Measurements from ENCODE around the gene GJB4. TPM values are rescaled to one million over a fixed set of nuclear protein-coding genes. Genes with fewer than 3 reads are reported as not detected.

The GJB4 gene
- total RNA-seq, 2 experiments from 2014 or later = not detected

GRCh38 chr1:34750610-34751009, 8.9 kb upstream of the GJB4 start:
- intact Hi-C loops (cut with micrococcal nuclease) = no loop called here
- Mint-ChIP-seq H3K4me3 (no peak overlapping the region), H3K9me3 (no peaks in the 10 kb centered on the region), H3K27me3 (ENCODE audit: low read depth) (no peaks in the 10 kb centered on the region), H3K27ac (no peak overlapping the region), H3K36me3 (ENCODE audit: low read depth) (no peaks in the 10 kb centered on the region), H3K4me1 (ENCODE audit: low read depth) (no peaks in the 10 kb centered on the region)
- CTCF ChIA-PET = interaction anchor here (1.0 kb wide), 1 partner anchor 8 kb away, joined by 6 read pairs; no protein-coding TSS in a partner anchor
- no peak for DNase-seq

GRCh38 chr1:34753163-34753562, 6.4 kb upstream of the GJB4 start:
- CTCF ChIA-PET = interaction anchor here (0.8 to 1.7 kb wide), 3 partner anchors 10 to 1119 kb away, joined by 3 to 10 read pairs (median 3); no protein-coding TSS in a partner anchor
- H3K9me3 Mint-ChIP-seq = no peaks in the 10 kb centered on the region

GRCh38 chr1:34754964-34755637, 4.4 kb upstream of the GJB4 start, which contains the start of gene GJB5:
GJB5 (plus strand) TSS chr1:34755047; CDS start chr1:34757331, 2,284 bp downstream.
- no peak for DNase-seq
- Mint-ChIP-seq H3K36me3 (ENCODE audit: low read depth) (no peaks in the 10 kb centered on the region), H3K4me1 (ENCODE audit: low read depth) (no peaks in the 10 kb centered on the region), H3K27ac (no peak within 1 kb of the TSS), H3K4me3 (no peak within 1 kb of the TSS), H3K9me3 (no peaks in the 10 kb centered on the region), H3K27me3 (ENCODE audit: low read depth) (no peaks in the 10 kb centered on the region)
- intact Hi-C loops (cut with micrococcal nuclease) = no loop called here
- CTCF ChIA-PET = interaction anchor here (0.6 to 1.0 kb wide), 2 partner anchors 12 to 309 kb away, joined by 3 to 5 read pairs; no protein-coding TSS in a partner anchor

More at GRCh38 chr1:34753163-34753562, 6.4 kb upstream of the GJB4 start:
- Mint-ChIP-seq H3K36me3 (ENCODE audit: low read depth) (no peaks in the 10 kb centered on the region), H3K27me3 (ENCODE audit: low read depth) (no peaks in the 10 kb centered on the region), H3K4me3 (no peak overlapping the region), H3K4me1 (ENCODE audit: low read depth) (no peaks in the 10 kb centered on the region), H3K27ac (no peak overlapping the region)
- intact Hi-C loops (cut with micrococcal nuclease) = no loop called here
- DNase-seq = no peak

- intact Hi-C loops (cut with micrococcal nuclease) = no loop called here
- H3K27me3 Mint-ChIP-seq (ENCODE audit: low read depth) = no peaks in the 10 kb centered on the region
- H3K9me3 Mint-ChIP-seq = no peaks in the 10 kb centered on the region
- H3K27ac Mint-ChIP-seq = no peak overlapping the region
- H3K4me3 Mint-ChIP-seq = no peak overlapping the region
- H3K36me3 Mint-ChIP-seq (ENCODE audit: low read depth) = no peaks in the 10 kb centered on the region
- no peaks in the 10 kb centered on the region for H3K4me1 Mint-ChIP-seq (ENCODE audit: low read depth)
- no peak for DNase-seq
- CTCF ChIA-PET = no interaction called here
Observed at GRCh38 chr1:34755961-34756360, 3.6 kb upstream of the GJB4 start.

- no peaks in the 10 kb centered on the region for H3K36me3 Mint-ChIP-seq (ENCODE audit: low read depth)
- no peak for DNase-seq
- H3K9me3 Mint-ChIP-seq = no peaks in the 10 kb centered on the region
- H3K27ac Mint-ChIP-seq = no peak overlapping the region
- H3K4me3 Mint-ChIP-seq = no peak overlapping the region
- H3K4me1 Mint-ChIP-seq (ENCODE audit: low read depth) = no peaks in the 10 kb centered on the region
- intact Hi-C loops (cut with micrococcal nuclease) = no loop called here
- CTCF ChIA-PET = no interaction called here
- H3K27me3 Mint-ChIP-seq (ENCODE audit: low read depth) = no peaks in the 10 kb centered on the region
Observed at GRCh38 chr1:34757386-34757785, 2.2 kb upstream of the GJB4 start.

- Mint-ChIP-seq H3K4me3 (no peak overlapping the region), H3K9me3 (no peaks in the 10 kb centered on the region), H3K27me3 (ENCODE audit: low read depth) (peaks cover 2% of the 10 kb centered on the region), H3K4me1 (ENCODE audit: low read depth) (no peaks in the 10 kb centered on the region), H3K36me3 (ENCODE audit: low read depth) (no peaks in the 10 kb centered on the region), H3K27ac (no peak overlapping the region)
- no peak for DNase-seq
- intact Hi-C loops (cut with micrococcal nuclease) = no loop called here
- CTCF ChIA-PET = no interaction called here
Observed at GRCh38 chr1:34758751-34759150, 789 bp upstream of the GJB4 start.

GRCh38 chr1:34761176-34761761, 1.7 kb downstream of the GJB4 start:
- intact Hi-C loops (cut with micrococcal nuclease) = no loop called here
- no peaks in the 10 kb centered on the region for H3K9me3 Mint-ChIP-seq
- DNase-seq = no peak
- H3K4me3 Mint-ChIP-seq = no peak overlapping the region
- no peaks in the 10 kb centered on the region for H3K4me1 Mint-ChIP-seq (ENCODE audit: low read depth)
- H3K27ac Mint-ChIP-seq = no peak overlapping the region
- no peaks in the 10 kb centered on the region for H3K36me3 Mint-ChIP-seq (ENCODE audit: low read depth)
- CTCF ChIA-PET = no interaction called here
- peaks cover 2% of the 10 kb centered on the region for H3K27me3 Mint-ChIP-seq (ENCODE audit: low read depth)

- CTCF ChIA-PET = no interaction called here
- no peaks in the 10 kb centered on the region for H3K9me3 Mint-ChIP-seq
- H3K4me3 Mint-ChIP-seq = no peak overlapping the region
- no peak for DNase-seq
- no peaks in the 10 kb centered on the region for H3K36me3 Mint-ChIP-seq (ENCODE audit: low read depth)
- no peaks in the 10 kb centered on the region for H3K4me1 Mint-ChIP-seq (ENCODE audit: low read depth)
- H3K27me3 Mint-ChIP-seq (ENCODE audit: low read depth) = peaks cover 2% of the 10 kb centered on the region
- no peak overlapping the region for H3K27ac Mint-ChIP-seq
- intact Hi-C loops (cut with micrococcal nuclease) = no loop called here
Observed at GRCh38 chr1:34761776-34762307, 2.3 kb downstream of the GJB4 start.

- CTCF ChIA-PET = no interaction called here
- intact Hi-C loops (cut with micrococcal nuclease) = no loop called here
- Mint-ChIP-seq H3K36me3 (ENCODE audit: low read depth) (no peaks in the 10 kb centered on the region), H3K27me3 (ENCODE audit: low read depth) (peaks cover 2% of the 10 kb centered on the region), H3K4me3 (no peak overlapping the region), H3K9me3 (no peaks in the 10 kb centered on the region), H3K4me1 (ENCODE audit: low read depth) (no peaks in the 10 kb centered on the region), H3K27ac (no peak overlapping the region)
- DNase-seq = no peak
Observed at GRCh38 chr1:34762474-34763141, 3.1 kb downstream of the GJB4 start.

GRCh38 chr1:34763142-34763781, 3.7 kb downstream of the GJB4 start:
- no peak overlapping the region for H3K4me3 Mint-ChIP-seq
- no peaks in the 10 kb centered on the region for H3K4me1 Mint-ChIP-seq (ENCODE audit: low read depth)
- no peak overlapping the region for H3K27ac Mint-ChIP-seq
- CTCF ChIA-PET = no interaction called here
- no peak for DNase-seq
- peaks cover 2% of the 10 kb centered on the region for H3K27me3 Mint-ChIP-seq (ENCODE audit: low read depth)
- intact Hi-C loops (cut with micrococcal nuclease) = no loop called here
- no peaks in the 10 kb centered on the region for H3K9me3 Mint-ChIP-seq
- no peaks in the 10 kb centered on the region for H3K36me3 Mint-ChIP-seq (ENCODE audit: low read depth)

GRCh38 chr1:34768856-34769255, 9.3 kb downstream of the GJB4 start:
- CTCF ChIA-PET = no interaction called here
- intact Hi-C loops (cut with micrococcal nuclease) = no loop called here
- Mint-ChIP-seq H3K27ac (no peak overlapping the region), H3K9me3 (no peaks in the 10 kb centered on the region), H3K36me3 (ENCODE audit: low read depth) (no peaks in the 10 kb centered on the region), H3K4me3 (no peak overlapping the region), H3K27me3 (ENCODE audit: low read depth) (no peaks in the 10 kb centered on the region), H3K4me1 (ENCODE audit: low read depth) (no peaks in the 10 kb centered on the region)
- DNase-seq = no peak

GRCh38 chr1:34770891-34771504, 11.5 kb downstream of the GJB4 start:
- CTCF ChIA-PET = interaction anchor here (0.9 kb wide), 1 partner anchor 16 kb away, joined by 3 read pairs; no protein-coding TSS in a partner anchor
- no peaks in the 10 kb centered on the region for H3K27me3 Mint-ChIP-seq (ENCODE audit: low read depth)
- no peak overlapping the region for H3K4me3 Mint-ChIP-seq
- DNase-seq = no peak
- no peaks in the 10 kb centered on the region for H3K36me3 Mint-ChIP-seq (ENCODE audit: low read depth)
- intact Hi-C loops (cut with micrococcal nuclease) = no loop called here
- no peak overlapping the region for H3K27ac Mint-ChIP-seq
- no peaks in the 10 kb centered on the region for H3K4me1 Mint-ChIP-seq (ENCODE audit: low read depth)
- no peaks in the 10 kb centered on the region for H3K9me3 Mint-ChIP-seq

Measured in activated naive CD4-positive, alpha-beta T cell treated with anti-CD3 and anti-CD28 coated beads for 36 hours (primary cell).